GM18868 (cell line): Measurements from ENCODE around the gene BTNL2.
A peak's percentile ranks its signal among the peaks of the same experiment; 100 is the strongest.
"Not testable (repeated sequence)": the region's sequence is repeated elsewhere in the genome, so short reads cannot be mapped to it uniquely, and the experiment has no call there.

Source experiments
- ATAC-seq: cut with Tn5 transposase; IDR thresholded peaks from one replicate; pipeline ENCODE4 v1.9.1; 2021; ENCODE audit warnings: mild to moderate bottlenecking, moderate library complexity; ENCODE audit not compliant: unreplicated experiment

The BTNL2 gene

GRCh38 chr6:32406857-32407256, at the start of gene BTNL2:
Gene BTNL2, minus strand, starts transcription at chr6:32407181. Its CDS starts 58 bp downstream, at chr6:32407123.
- no peak for ATAC-seq

- no peak for ATAC-seq
Measured at GRCh38 chr6:32449088-32449736, 42.2 kb upstream of the BTNL2 start.

GRCh38 chr6:32447932-32448331, 41.0 kb upstream of the BTNL2 start:
- ATAC-seq = no peak

- ATAC-seq = no peak
Measured at GRCh38 chr6:32445321-32445854, 38.4 kb upstream of the BTNL2 start.

GRCh38 chr6:32444433-32444832, 37.5 kb upstream of the BTNL2 start:
- no peak for ATAC-seq

- ATAC-seq = no peak
Measured at GRCh38 chr6:32442977-32443552, 36.1 kb upstream of the BTNL2 start.

GRCh38 chr6:32442243-32442667, 35.3 kb upstream of the BTNL2 start:
- ATAC-seq = no peak

- peak; percentile 69 for ATAC-seq
Measured at GRCh38 chr6:32439602-32440214, 32.7 kb upstream of the BTNL2 start, which contains the start of gene HLA-DRA. Gene HLA-DRA, plus strand, starts transcription at chr6:32439887. Its CDS starts 64 bp downstream, at chr6:32439951.

GRCh38 chr6:32439139-32439538, 32.2 kb upstream of the BTNL2 start:
- no peak for ATAC-seq

- ATAC-seq = peak; percentile 67
Measured at GRCh38 chr6:32436995-32437836, 30.2 kb upstream of the BTNL2 start.

GRCh38 chr6:32436186-32436585, 29.2 kb upstream of the BTNL2 start:
- no peak for ATAC-seq

- not testable (repeated sequence) for ATAC-seq
Measured at GRCh38 chr6:32433950-32434349, 27.0 kb upstream of the BTNL2 start.

- no peak for ATAC-seq
Measured at GRCh38 chr6:32432050-32432450, 25.1 kb upstream of the BTNL2 start.

- ATAC-seq = no peak
Measured at GRCh38 chr6:32431142-32431541, 24.2 kb upstream of the BTNL2 start.

GRCh38 chr6:32430179-32430578, 23.2 kb upstream of the BTNL2 start:
- ATAC-seq = no peak

- no peak for ATAC-seq
Measured at GRCh38 chr6:32427934-32428474, 21.0 kb upstream of the BTNL2 start.

- no peak for ATAC-seq
Measured at GRCh38 chr6:32427218-32427617, 20.2 kb upstream of the BTNL2 start.

- no peak for ATAC-seq
Measured at GRCh38 chr6:32426338-32426737, 19.4 kb upstream of the BTNL2 start.

- ATAC-seq = no peak
Measured at GRCh38 chr6:32424589-32425300, 17.8 kb upstream of the BTNL2 start.

- ATAC-seq = no peak
Measured at GRCh38 chr6:32416036-32416435, 9.1 kb upstream of the BTNL2 start.
